Stimulated activated naive B cell treated with anti-CD40 and anti-IgM and Interleukin-4, amounts not matched to agents 10 μg/mL and 1 μg/mL and 100 μg/mL, for 72 hours (primary cell): ENCODE data around the gene ABCG4.
A peak's percentile ranks its signal among the peaks of the same experiment; 100 is the strongest.
"Not testable (repeated sequence)": the region's sequence is repeated elsewhere in the genome, so short reads cannot be mapped to it uniquely, and the experiment has no call there.

ENCODE experiments used
- ATAC-seq, 2 donors: fragments of 150-1000 bp; cut with Tn5 transposase; replicated peaks; 2 replicates each; pipeline ENCODE4 v1.10.0; 2021; ENCODE audit warnings: moderate library complexity in 1 of 2
- DNase-seq: peaks from one replicate; pipeline ENCODE4 v3.0.0; 2021
- H3K27ac Mint-ChIP-seq: one replicate; pipeline ENCODE4 v1.8.0; 2022; ENCODE audit warnings: mild to moderate bottlenecking, mixed read lengths
- H3K27me3 Mint-ChIP-seq, 2 donors: one replicate each; pipeline ENCODE4 v1.8.0; 2022; ENCODE audit warnings: mixed read lengths in 2 of 2
- H3K36me3 Mint-ChIP-seq, 2 donors: one replicate each; pipeline ENCODE4 v1.8.0; 2022; ENCODE audit warnings: mixed read lengths in 2 of 2, mild to moderate bottlenecking in 1 of 2
- H3K4me1 Mint-ChIP-seq, 2 donors: one replicate each; pipeline ENCODE4 v1.8.0; 2022; ENCODE audit warnings: mixed read lengths in 2 of 2, mild to moderate bottlenecking in 1 of 2
- H3K4me3 Mint-ChIP-seq, 2 donors: one replicate each; pipeline ENCODE4 v1.8.0; 2022; ENCODE audit warnings: mild to moderate bottlenecking in 2 of 2, mixed read lengths in 2 of 2, moderate library complexity in 1 of 2
- H3K9me3 Mint-ChIP-seq, 2 donors: one replicate each; pipeline ENCODE4 v1.8.0; 2022; ENCODE audit warnings: mixed read lengths in 2 of 2, mild to moderate bottlenecking in 1 of 2

ABCG4 gene

DNA sequence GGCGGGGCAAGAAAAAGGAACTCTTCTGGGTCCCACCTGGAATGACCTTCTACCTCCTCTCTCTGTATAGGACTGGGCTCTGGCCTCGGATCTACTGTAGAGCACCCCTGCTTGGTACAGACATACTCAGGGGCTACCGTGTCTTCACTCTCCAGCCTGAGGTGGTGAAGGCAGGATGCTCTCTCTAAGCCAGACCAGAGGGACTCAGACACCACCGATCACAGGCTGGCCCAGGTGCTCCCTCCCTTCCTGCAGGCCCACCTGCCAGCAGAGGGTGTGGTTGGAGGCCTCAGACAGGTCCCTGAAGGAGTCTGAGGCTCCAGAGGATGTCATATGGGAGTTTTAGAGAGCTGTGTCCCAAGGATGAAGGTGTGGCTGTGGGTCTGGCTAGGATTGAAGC lies 40.5 kb downstream of the ABCG4 start:
- H3K27me3 Mint-ChIP-seq: peaks cover 11 to 13% of the 10 kb centered on the region in 2 donors

GRCh38 chr11:119190531-119190930 lies 41.7 kb downstream of the ABCG4 start:
- Mint-ChIP-seq H3K27ac (no peak overlapping the region), H3K4me3 (no peak overlapping the region), H3K9me3 (no peaks in the 10 kb centered on the region), H3K27me3 (peaks cover 11 to 16% of the 10 kb centered on the region in 2 donors), H3K4me1 (peaks cover 0 to 3% of the 10 kb centered on the region in 2 donors), H3K36me3 (no peaks in the 10 kb centered on the region)
- no peak for DNase-seq
- no peak for ATAC-seq

More for the DNA sequence above, 40.5 kb downstream of the ABCG4 start:
- no peak for ATAC-seq
- no peak for DNase-seq
- Mint-ChIP-seq H3K9me3 (peaks cover 0 to under 1% of the 10 kb centered on the region in 2 donors), H3K4me1 (peaks cover 0 to 3% of the 10 kb centered on the region in 2 donors), H3K36me3 (peaks cover 2 to 4% of the 10 kb centered on the region in 2 donors), H3K4me3 (no peak overlapping the region), H3K27ac (no peak overlapping the region)

GRCh38 chr11:119191265-119191664 lies 42.4 kb downstream of the ABCG4 start:
- H3K36me3 Mint-ChIP-seq, H3K27ac Mint-ChIP-seq, H3K4me1 Mint-ChIP-seq, ATAC-seq, H3K4me3 Mint-ChIP-seq, DNase-seq, H3K9me3 Mint-ChIP-seq: not testable (repeated sequence)
- H3K27me3 Mint-ChIP-seq: peaks cover 4 to 12% of the 10 kb centered on the region in 2 donors

GRCh38 chr11:119192111-119192510 lies 43.3 kb downstream of the ABCG4 start:
- H3K27me3 Mint-ChIP-seq: peaks cover 0 to 6% of the 10 kb centered on the region in 2 donors
- no peaks in the 10 kb centered on the region for H3K9me3 Mint-ChIP-seq
- DNase-seq (no peak), ATAC-seq (no peak)
- peaks cover 5 to 8% of the 10 kb centered on the region in 2 donors for H3K4me1 Mint-ChIP-seq
- H3K27ac Mint-ChIP-seq: no peak overlapping the region
- H3K36me3 Mint-ChIP-seq: no peaks in the 10 kb centered on the region
- no peak overlapping the region for H3K4me3 Mint-ChIP-seq

- H3K9me3 Mint-ChIP-seq: no peaks in the 10 kb centered on the region
- peaks cover 5 to 9% of the 10 kb centered on the region in 2 donors for H3K4me1 Mint-ChIP-seq
- H3K36me3 Mint-ChIP-seq: no peaks in the 10 kb centered on the region
- DNase-seq: no peak
- no peak for ATAC-seq
- no peak overlapping the region for H3K27ac Mint-ChIP-seq
- H3K27me3 Mint-ChIP-seq: peaks cover 0 to 5% of the 10 kb centered on the region in 2 donors
- H3K4me3 Mint-ChIP-seq: no peak overlapping the region
Observed at GRCh38 chr11:119193001-119193400, 44.1 kb downstream of the ABCG4 start.

- H3K4me1 Mint-ChIP-seq: peaks cover 5 to 9% of the 10 kb centered on the region in 2 donors
- H3K9me3 Mint-ChIP-seq: no peaks in the 10 kb centered on the region
- no peaks in the 10 kb centered on the region for H3K36me3 Mint-ChIP-seq
- ATAC-seq: no peak
- H3K4me3 Mint-ChIP-seq: no peak overlapping the region
- no peak for DNase-seq
- peaks cover 0 to 5% of the 10 kb centered on the region in 2 donors for H3K27me3 Mint-ChIP-seq
- no peak overlapping the region for H3K27ac Mint-ChIP-seq
Observed at GRCh38 chr11:119193626-119194025, 44.8 kb downstream of the ABCG4 start.

DNA sequence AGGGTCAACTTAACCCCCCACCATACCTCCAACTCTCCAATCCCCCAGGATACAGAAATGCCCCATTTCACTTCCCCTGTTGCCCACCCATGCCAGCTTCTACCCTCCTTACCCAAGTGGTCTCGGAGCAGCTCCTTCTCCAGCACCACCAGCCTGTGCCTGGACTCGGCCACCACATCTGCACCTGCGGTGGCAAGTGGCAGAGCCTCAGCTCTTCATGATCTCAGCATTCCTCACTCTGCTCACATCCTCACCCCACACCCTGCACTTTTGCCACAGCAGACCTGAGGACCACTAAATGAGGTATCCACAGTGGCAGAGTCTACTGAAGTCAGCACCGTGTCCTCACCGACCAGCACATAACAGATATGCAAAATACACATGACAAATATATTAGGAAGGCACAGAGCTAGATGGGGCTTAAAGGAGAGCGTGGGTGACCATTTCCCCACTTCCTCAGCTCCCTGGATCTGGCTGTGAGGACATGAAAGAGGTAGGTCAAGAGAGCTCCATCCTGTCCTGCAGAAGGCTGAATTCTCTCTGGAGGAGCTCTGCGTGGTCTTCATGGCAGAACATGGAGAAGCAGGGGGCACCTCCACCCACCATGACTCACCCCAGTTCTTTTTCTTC lies 46.1 kb downstream of the ABCG4 start:
- H3K4me3 Mint-ChIP-seq: no peak overlapping the region
- no peak for ATAC-seq
- H3K36me3 Mint-ChIP-seq: no peaks in the 10 kb centered on the region
- H3K27me3 Mint-ChIP-seq: peaks cover 0 to 5% of the 10 kb centered on the region in 2 donors
- DNase-seq: no peak
- no peak overlapping the region for H3K27ac Mint-ChIP-seq
- peaks cover 5 to 9% of the 10 kb centered on the region in 2 donors for H3K4me1 Mint-ChIP-seq
- no peaks in the 10 kb centered on the region for H3K9me3 Mint-ChIP-seq

DNA sequence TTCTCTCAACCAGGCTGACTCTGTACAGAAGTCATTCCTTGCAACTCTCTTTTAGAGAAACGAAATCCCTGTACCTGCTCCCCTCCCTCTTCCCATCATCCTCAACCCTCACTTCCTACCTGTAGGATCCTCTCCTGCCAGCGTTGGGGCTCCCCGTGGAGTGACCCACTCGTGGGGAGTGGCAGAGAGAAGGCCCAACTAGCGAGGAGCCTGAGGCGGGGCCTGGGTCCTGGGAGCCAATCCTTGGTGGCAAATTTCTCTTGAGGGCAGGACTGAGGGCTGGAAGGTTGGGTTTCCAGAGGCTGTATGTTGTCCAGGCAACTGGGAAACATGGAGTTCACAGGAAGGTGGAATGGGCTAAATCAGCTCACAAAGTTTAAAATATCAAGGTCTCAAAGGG lies 46.8 kb downstream of the ABCG4 start:
- no peaks in the 10 kb centered on the region for H3K36me3 Mint-ChIP-seq
- no peak overlapping the region for H3K27ac Mint-ChIP-seq
- H3K4me3 Mint-ChIP-seq: no peak overlapping the region
- H3K27me3 Mint-ChIP-seq: peaks cover 0 to 5% of the 10 kb centered on the region in 2 donors
- H3K4me1 Mint-ChIP-seq: peaks cover 5 to 9% of the 10 kb centered on the region in 2 donors
- no peaks in the 10 kb centered on the region for H3K9me3 Mint-ChIP-seq
- no peak for ATAC-seq
- no peak for DNase-seq

- peak; percentile 98 to 99 for ATAC-seq
- no peak overlapping the region for H3K27ac Mint-ChIP-seq
- no peaks in the 10 kb centered on the region for H3K9me3 Mint-ChIP-seq
- no peaks in the 10 kb centered on the region for H3K36me3 Mint-ChIP-seq
- H3K4me1 Mint-ChIP-seq: peaks cover 5 to 9% of the 10 kb centered on the region in 2 donors
- H3K27me3 Mint-ChIP-seq: peaks cover 0 to 5% of the 10 kb centered on the region in 2 donors
- H3K4me3 Mint-ChIP-seq: no peak overlapping the region
- peak; percentile 53 for DNase-seq
Observed at GRCh38 chr11:119196833-119197483, 48.1 kb downstream of the ABCG4 start.

GRCh38 chr11:119198925-119199324 lies 50.1 kb downstream of the ABCG4 start:
- no peak overlapping the region for H3K4me3 Mint-ChIP-seq
- no peaks in the 10 kb centered on the region for H3K9me3 Mint-ChIP-seq
- H3K36me3 Mint-ChIP-seq: no peaks in the 10 kb centered on the region
- peaks cover 5 to 9% of the 10 kb centered on the region in 2 donors for H3K4me1 Mint-ChIP-seq
- no peak for DNase-seq
- no peak for ATAC-seq
- H3K27me3 Mint-ChIP-seq: peaks cover 0 to 5% of the 10 kb centered on the region in 2 donors
- H3K27ac Mint-ChIP-seq: no peak overlapping the region

DNA sequence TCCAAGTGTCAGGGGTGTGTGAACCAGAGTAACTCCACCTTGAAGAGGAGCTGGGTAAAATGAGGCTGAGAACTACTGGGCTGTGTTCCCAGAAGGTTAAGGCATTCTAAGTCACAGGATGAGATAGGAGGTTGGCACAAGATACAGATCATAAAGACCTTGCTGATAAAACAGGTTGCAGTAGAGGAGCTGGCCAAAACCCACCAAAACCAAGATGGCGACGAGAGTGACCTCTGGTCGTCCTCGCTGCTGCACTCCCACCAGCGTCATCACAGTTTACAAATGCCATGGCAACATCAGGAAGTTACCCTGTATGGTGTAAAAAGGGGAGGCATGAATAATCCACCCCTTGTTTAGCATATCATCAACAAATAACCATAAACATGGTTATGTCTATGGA lies 52.4 kb downstream of the ABCG4 start:
- DNase-seq, H3K27ac Mint-ChIP-seq, H3K36me3 Mint-ChIP-seq, ATAC-seq, H3K9me3 Mint-ChIP-seq, H3K4me3 Mint-ChIP-seq, H3K27me3 Mint-ChIP-seq: not testable (repeated sequence)
- peaks cover 11 to 22% of the 10 kb centered on the region in 2 donors for H3K4me1 Mint-ChIP-seq

GRCh38 chr11:119202554-119202953 lies 53.7 kb downstream of the ABCG4 start:
- H3K27me3 Mint-ChIP-seq: no peaks in the 10 kb centered on the region
- no peak overlapping the region for H3K4me3 Mint-ChIP-seq

GRCh38 chr11:119204066-119204465 lies 55.2 kb downstream of the ABCG4 start:
- Mint-ChIP-seq H3K9me3 (no peaks in the 10 kb centered on the region), H3K4me3 (no peak overlapping the region), H3K36me3 (peaks cover 0 to 4% of the 10 kb centered on the region in 2 donors), H3K27ac (no peak overlapping the region), H3K4me1 (peaks cover 13 to 24% of the 10 kb centered on the region in 2 donors), H3K27me3 (no peaks in the 10 kb centered on the region)
- no peak for ATAC-seq
- DNase-seq: no peak

More at GRCh38 chr11:119202554-119202953, 53.7 kb downstream of the ABCG4 start:
- peaks cover 0 to 4% of the 10 kb centered on the region in 2 donors for H3K36me3 Mint-ChIP-seq
- H3K4me1 Mint-ChIP-seq: peaks cover 10 to 20% of the 10 kb centered on the region in 2 donors
- no peak overlapping the region for H3K27ac Mint-ChIP-seq
- no peak for DNase-seq
- ATAC-seq: no peak
- no peaks in the 10 kb centered on the region for H3K9me3 Mint-ChIP-seq

GRCh38 chr11:119205080-119205479 lies 56.2 kb downstream of the ABCG4 start:
- ATAC-seq (no peak), DNase-seq (no peak)
- Mint-ChIP-seq H3K4me1 (peaks cover 14 to 24% of the 10 kb centered on the region in 2 donors), H3K36me3 (peaks cover 0 to 4% of the 10 kb centered on the region in 2 donors), H3K4me3 (peak overlapping the region; percentile 96 to 99), H3K27ac (peak overlapping the region; percentile 21), H3K27me3 (no peaks in the 10 kb centered on the region), H3K9me3 (no peaks in the 10 kb centered on the region)
